GM12878 (cell line): ENCODE data around the gene ACBD5. TPM values are rescaled to one million over a fixed set of nuclear protein-coding genes. Genes with fewer than 3 reads are reported as not detected.
A peak's percentile ranks its signal among the peaks of the same experiment; 100 is the strongest.

Experiments used
- GABPA ChIP-seq: IDR thresholded peaks from 2 replicates; pipeline ENCODE4 v1.6.1; 2014; ENCODE audit warnings: antibody characterized with exemption, low read depth, mild to moderate bottlenecking, inconsistent platforms
- HCFC1 ChIP-seq: fragments of 150-350 bp; IDR thresholded peaks from 2 replicates; pipeline ENCODE4 v1.6.1; 2014; ENCODE audit warnings: low read length
- NBN ChIP-seq: fragments of 450-650 bp; IDR thresholded peaks from 2 replicates; pipeline ENCODE4 v1.6.1; 2016
- NFIC ChIP-seq: IDR thresholded peaks from 2 replicates; pipeline ENCODE4 v1.6.1; 2012; ENCODE audit warnings: low read depth, mild to moderate bottlenecking, inconsistent platforms, low read length, moderate library complexity
- NR2C1 ChIP-seq: fragments of 450-650 bp; IDR thresholded peaks from 2 replicates; pipeline ENCODE4 v1.6.1; 2017; ENCODE audit warnings: antibody characterized with exemption, mild to moderate bottlenecking, moderate library complexity
- SMARCA5 ChIP-seq: fragments of 450-650 bp; IDR thresholded peaks from 2 replicates; pipeline ENCODE4 v1.6.1; 2017; ENCODE audit warnings: mild to moderate bottlenecking
- SRF ChIP-seq, 2 experiments: IDR thresholded peaks; 2 replicates each; pipeline ENCODE4 v1.6.1; 2011; ENCODE audit warnings: low read depth in 2 of 2, low read length in 2 of 2, mild to moderate bottlenecking in 1 of 2, moderate library complexity in 1 of 2
- ZBTB4 ChIP-seq: fragments of 450-650 bp; formaldehyde crosslinking; IDR thresholded peaks from 2 replicates; pipeline ENCODE4 v1.4.0; 2022; ENCODE audit warnings: mild to moderate bottlenecking, moderate library complexity
- ZNF687 ChIP-seq: fragments of 450-650 bp; IDR thresholded peaks from 2 replicates; pipeline ENCODE4 v1.6.1; 2017; ENCODE audit warnings: mild to moderate bottlenecking, moderate library complexity
- polyA plus RNA-seq, 11 experiments: library from polyadenylated mRNA; depleted of rRNA in 4 of 11; unstranded in 6 of 11; stranded (reverse) in 5 of 11; fragments of >200 nt; fragmentation: Nextera tagmentation in 4 of 11; fragmentation: Illumina TruSeq in 1 of 11; extraction: Ambion mirVana in 4 of 11; extraction: Trizol in 1 of 11; gene quantifications; 1 replicate in 1 of 11; 2 replicates in 10 of 11; pipeline versions ENCODE4 v1.2.1 to v1.2.3, GENCODE V29; 2011 to 2016; ENCODE audit warnings: inconsistent platforms in 2 of 11, missing spikeins in 2 of 11, low read depth in 1 of 11
- total RNA-seq, 4 experiments: library from RNA; depleted of rRNA in 3 of 4; stranded (reverse); fragments of >200 nt in 3 of 4; fragmentation: Illumina TruSeq in 1 of 4; extraction: Trizol in 1 of 4; gene quantifications; 2 replicates each; pipeline versions ENCODE4 v1.2.1 to v1.2.3, GENCODE V29; 2013 to 2021

Gene ACBD5
- total and polyA plus RNA-seq, 10 of the 15 experiments (the other 5 are each of a cell fraction or from before 2014, with no cell fraction given), result 2.4 to 22.3 (median 12.4) TPM

- TF ChIP-seq ZNF687, result peak; percentile 67; the same call in 1 of the 2 replicates
- TF ChIP-seq SMARCA5, result 0 out of 2 replicates have a peak, but pooled peaks have one; percentile 25
- 0 out of 2 replicates have a peak, but pooled peaks have one; percentile 16 for TF ChIP-seq NFIC
- no peak for TF ChIP-seq ZBTB4 (CRISPR knock-in tag)
- peak; percentile 90 for TF ChIP-seq HCFC1
- peak; percentile 53 to 57; a peak in 3 of 4 replicates for TF ChIP-seq SRF (IDR thresholded peaks at IDR 0.05; ENCODE audit: low read depth in 2 of 2, low read length in 2 of 2)
- TF ChIP-seq GABPA, result peak; percentile 91
- peak; percentile 80 for TF ChIP-seq NR2C1
- TF ChIP-seq NBN, result peak; percentile 50; the same call in 1 of the 2 replicates
Measured at GRCh38 chr10:27241652-27242472, 1.3 kb upstream of the ACBD5 start (continued).
